ENCODE results near the gene SEMA6A.

DNA sequence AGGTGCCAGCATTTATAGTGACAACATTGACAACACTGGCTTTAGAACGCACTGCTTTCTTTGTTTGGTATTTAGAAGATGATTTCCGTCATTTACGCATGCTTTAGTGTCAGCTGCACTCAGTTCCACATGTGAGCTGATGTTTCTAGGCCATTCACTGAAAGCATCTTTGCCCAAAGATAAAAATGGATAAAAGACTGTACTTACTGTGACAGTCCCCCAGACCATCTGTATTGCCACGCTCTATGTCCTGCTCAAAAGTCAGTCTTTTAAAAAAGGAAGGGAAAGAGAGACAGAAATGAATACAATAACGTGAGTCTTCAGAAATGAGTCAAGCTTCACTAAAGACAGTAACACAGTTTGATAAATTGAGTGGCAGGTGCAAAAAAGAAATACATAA is 99.3 kb downstream of the SEMA6A start:
- TF ChIP-seq, protein P1, sequence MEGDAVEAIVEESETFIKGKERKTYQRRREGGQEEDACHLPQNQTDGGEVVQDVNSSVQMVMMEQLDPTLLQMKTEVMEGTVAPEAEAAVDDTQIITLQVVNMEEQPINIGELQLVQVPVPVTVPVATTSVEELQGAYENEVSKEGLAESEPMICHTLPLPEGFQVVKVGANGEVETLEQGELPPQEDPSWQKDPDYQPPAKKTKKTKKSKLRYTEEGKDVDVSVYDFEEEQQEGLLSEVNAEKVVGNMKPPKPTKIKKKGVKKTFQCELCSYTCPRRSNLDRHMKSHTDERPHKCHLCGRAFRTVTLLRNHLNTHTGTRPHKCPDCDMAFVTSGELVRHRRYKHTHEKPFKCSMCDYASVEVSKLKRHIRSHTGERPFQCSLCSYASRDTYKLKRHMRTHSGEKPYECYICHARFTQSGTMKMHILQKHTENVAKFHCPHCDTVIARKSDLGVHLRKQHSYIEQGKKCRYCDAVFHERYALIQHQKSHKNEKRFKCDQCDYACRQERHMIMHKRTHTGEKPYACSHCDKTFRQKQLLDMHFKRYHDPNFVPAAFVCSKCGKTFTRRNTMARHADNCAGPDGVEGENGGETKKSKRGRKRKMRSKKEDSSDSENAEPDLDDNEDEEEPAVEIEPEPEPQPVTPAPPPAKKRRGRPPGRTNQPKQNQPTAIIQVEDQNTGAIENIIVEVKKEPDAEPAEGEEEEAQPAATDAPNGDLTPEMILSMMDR (conservative IDR thresholded peaks at IDR 0.05; ENCODE audit: low read depth in 2 of 2) = no peak
- TF ChIP-seq POLR2AphosphoS5 (IDR thresholded peaks at IDR 0.05; ENCODE audit: low read depth) (no peak), CREB1 (CRISPR knock-in tag; IDR thresholded peaks at IDR 0.05; ENCODE audit: low read depth) (no peak)
- TF ChIP-seq, protein P2, sequence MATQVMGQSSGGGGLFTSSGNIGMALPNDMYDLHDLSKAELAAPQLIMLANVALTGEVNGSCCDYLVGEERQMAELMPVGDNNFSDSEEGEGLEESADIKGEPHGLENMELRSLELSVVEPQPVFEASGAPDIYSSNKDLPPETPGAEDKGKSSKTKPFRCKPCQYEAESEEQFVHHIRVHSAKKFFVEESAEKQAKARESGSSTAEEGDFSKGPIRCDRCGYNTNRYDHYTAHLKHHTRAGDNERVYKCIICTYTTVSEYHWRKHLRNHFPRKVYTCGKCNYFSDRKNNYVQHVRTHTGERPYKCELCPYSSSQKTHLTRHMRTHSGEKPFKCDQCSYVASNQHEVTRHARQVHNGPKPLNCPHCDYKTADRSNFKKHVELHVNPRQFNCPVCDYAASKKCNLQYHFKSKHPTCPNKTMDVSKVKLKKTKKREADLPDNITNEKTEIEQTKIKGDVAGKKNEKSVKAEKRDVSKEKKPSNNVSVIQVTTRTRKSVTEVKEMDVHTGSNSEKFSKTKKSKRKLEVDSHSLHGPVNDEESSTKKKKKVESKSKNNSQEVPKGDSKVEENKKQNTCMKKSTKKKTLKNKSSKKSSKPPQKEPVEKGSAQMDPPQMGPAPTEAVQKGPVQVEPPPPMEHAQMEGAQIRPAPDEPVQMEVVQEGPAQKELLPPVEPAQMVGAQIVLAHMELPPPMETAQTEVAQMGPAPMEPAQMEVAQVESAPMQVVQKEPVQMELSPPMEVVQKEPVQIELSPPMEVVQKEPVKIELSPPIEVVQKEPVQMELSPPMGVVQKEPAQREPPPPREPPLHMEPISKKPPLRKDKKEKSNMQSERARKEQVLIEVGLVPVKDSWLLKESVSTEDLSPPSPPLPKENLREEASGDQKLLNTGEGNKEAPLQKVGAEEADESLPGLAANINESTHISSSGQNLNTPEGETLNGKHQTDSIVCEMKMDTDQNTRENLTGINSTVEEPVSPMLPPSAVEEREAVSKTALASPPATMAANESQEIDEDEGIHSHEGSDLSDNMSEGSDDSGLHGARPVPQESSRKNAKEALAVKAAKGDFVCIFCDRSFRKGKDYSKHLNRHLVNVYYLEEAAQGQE (IDR thresholded peaks at IDR 0.05; ENCODE audit: unreplicated experiment) = no peak

Data from GM23338 (cell line).